HepG2 (cell line): ENCODE results near the gene SLC6A8. TPM values are rescaled to one million over a fixed set of nuclear protein-coding genes. Genes with fewer than 3 reads are reported as not detected.

Source experiments
- ATAC-seq: fragments of 200-7000 bp; cut with Tn5 transposase; 3 replicates; pipeline ENCODE4 v1.9.1; 2020; ENCODE audit warnings: mild to moderate bottlenecking, moderate library complexity
- BruUV-seq: library from RNA; stranded (reverse); fragments of 400-500 nt; replicated peaks from 2 replicates; lab custom pipeline; 2021; lab: Mats Ljungman, UMichigan
- CTCF ChIA-PET: fragments of 300-600 bp; formaldehyde crosslinking; extraction: SDS; loops from one replicate; lab custom pipeline; 2021; ENCODE audit warnings: low total read pairs, inconsistent platforms, low intra/inter-chr PET ratio; lab: Yijun Ruan, JAX
- POLR2A ChIA-PET: fragments of 350-600 bp; sonication (Branson Sonifier 250); formaldehyde crosslinking; loops from one replicate; lab custom pipeline; 2020; ENCODE audit warnings: antibody characterized with exemption, inconsistent platforms; lab: Yijun Ruan, JAX
- DNase-seq: peaks from one replicate; pipeline ENCODE4 v3.0.0-alpha.2; 2015; ENCODE audit warnings: low spot score
- FAIRE-seq: peaks from 3 replicates; lab custom pipeline; 2011; peaks lifted over from hg19 to GRCh38; lab: Jason Lieb, UNC
- H2AFZ ChIP-seq: one replicate; pipeline ENCODE4 v1.6.1; 2011; ENCODE audit warnings: low read length, inconsistent platforms
- H3K27ac ChIP-seq: fragments of 300-600 bp; 3 replicates; pipeline ENCODE4 v1.8.0; 2011; ENCODE audit warnings: mixed run types, mild to moderate bottlenecking, mixed read lengths, low read length, inconsistent platforms; ENCODE audit not compliant: insufficient read depth; ENCODE audit errors: extremely low read length
- H3K27me3 ChIP-seq, 2 experiments: fragments of 200-600 bp in 1 of 2; 2 replicates in 1 of 2; 3 replicates in 1 of 2; pipeline versions ENCODE4 v1.6.0 to v1.8.0; 2011; ENCODE audit warnings: low read length in 2 of 2, mild to moderate bottlenecking in 2 of 2, moderate library complexity in 2 of 2, inconsistent platforms in 1 of 2; ENCODE audit not compliant: insufficient read depth in 2 of 2, control insufficient read depth in 1 of 2
- H3K36me3 ChIP-seq, 2 experiments: fragments of 200-600 bp in 1 of 2; replicated peaks in 1 of 2; 2 replicates in 1 of 2; 3 replicates in 1 of 2; pipeline versions ENCODE4 v1.5.1 to v1.8.0; 2011; ENCODE audit warnings: low read length in 2 of 2, inconsistent platforms in 1 of 2; ENCODE audit not compliant: insufficient read depth in 2 of 2, control insufficient read depth in 1 of 2
- H3K4me1 ChIP-seq: 2 replicates; pipeline ENCODE4 v1.5.1; 2012; ENCODE audit warnings: low read length, inconsistent platforms; ENCODE audit not compliant: insufficient read depth
- H3K4me2 ChIP-seq: 2 replicates; pipeline ENCODE4 v1.6.0; 2011; ENCODE audit warnings: low read depth, low read length, inconsistent platforms
- H3K4me3 ChIP-seq, 3 experiments: fragments of 200-600 bp in 1 of 3; sonication (generic), shearing (Covaris generic) in 1 of 3; replicated peaks in 1 of 3; 2 replicates each; pipeline ENCODE4 v1.5.1; 2011 to 2016; ENCODE audit warnings: low read length in 3 of 3, inconsistent platforms in 2 of 3, low read depth in 2 of 3, mild to moderate bottlenecking in 2 of 3, control low read depth in 1 of 3, mixed read lengths in 1 of 3; ENCODE audit not compliant: insufficient read depth in 1 of 3
- H3K79me2 ChIP-seq: one replicate; pipeline ENCODE4 v1.6.1; 2011; ENCODE audit warnings: low read length, inconsistent platforms; ENCODE audit not compliant: insufficient read depth
- H3K9ac ChIP-seq: 2 replicates; pipeline ENCODE4 v1.6.0; 2011; ENCODE audit warnings: mild to moderate bottlenecking, low read depth, low read length, inconsistent platforms; ENCODE audit not compliant: insufficient read depth
- H3K9me3 ChIP-seq: 2 replicates; pipeline ENCODE4 v1.5.1; 2012; ENCODE audit warnings: mild to moderate bottlenecking, low read length
- H4K20me1 ChIP-seq: 2 replicates; pipeline ENCODE4 v1.6.0; 2011; ENCODE audit warnings: inconsistent platforms, mild to moderate bottlenecking, low read length, moderate library complexity; ENCODE audit not compliant: insufficient read depth
- NR3C1 ChIP-seq: sonication (generic); formaldehyde crosslinking; IDR thresholded peaks from 2 replicates; pipeline ENCODE4 v1.4.0; 2020; ENCODE audit warnings: missing genetic modification reagents
- POLR2AphosphoS5 ChIP-seq: IDR thresholded peaks from 2 replicates; pipeline ENCODE4 v1.6.1; 2012; ENCODE audit warnings: low read depth, low read length
- SRSF4 ChIP-seq: fragments of 200-400 bp; formaldehyde crosslinking; IDR thresholded peaks from one replicate; pipeline ENCODE4 v1.6.1; 2018; ENCODE audit warnings: mild to moderate bottlenecking, low read depth, low read length, moderate library complexity; ENCODE audit not compliant: poor library complexity, severe bottlenecking
- TBX3 ChIP-seq: fragments of 450-650 bp; IDR thresholded peaks from 2 replicates; pipeline ENCODE4 v1.6.1; 2017; ENCODE audit warnings: antibody characterized with exemption, mild to moderate bottlenecking, inconsistent platforms, borderline replicate concordance
- ZBTB7A ChIP-seq: sonication (generic); formaldehyde crosslinking; IDR thresholded peaks from 2 replicates; pipeline ENCODE4 v1.8.0; 2022; ENCODE audit warnings: mild to moderate bottlenecking, missing genetic modification reagents
- ZC3H13 ChIP-seq: sonication (generic); formaldehyde crosslinking; IDR thresholded peaks from 2 replicates; pipeline ENCODE4 v1.8.1; 2023; ENCODE audit warnings: mild to moderate bottlenecking, missing genetic modification reagents, moderate library complexity
- ZNF614 ChIP-seq: IDR thresholded peaks from 2 replicates; pipeline ENCODE4 v1.6.1; 2018; ENCODE audit warnings: missing biosample characterization, missing genetic modification reagents, inconsistent platforms, borderline replicate concordance
- WGBS: methylation state at CpG from one replicate; pipeline ENCODE4 v1.1.6; 2017; ENCODE audit warnings: low lambda C conversion rate; 5-methylcytosine and 5-hydroxymethylcytosine counted together
- in situ Hi-C: cut with HindIII; loops from 2 replicates; pipeline ENCODE4 v1.10.0; 2017; ENCODE audit warnings: low pct_unique_long_range_greater_than_20kb; ENCODE audit not compliant: extremely low pct_ligation_motif_present
- intact Hi-C: fragments of 100-400 bp; cut with micrococcal nuclease; formaldehyde crosslinking; loops from one replicate; pipeline ENCODE4 v1.10.0; 2022; ENCODE audit not compliant: unreplicated experiment
- polyA plus RNA-seq, 8 experiments: library from polyadenylated mRNA; depleted of rRNA in 3 of 8; stranded (reverse) in 7 of 8; unstranded in 1 of 8; fragments of >200 nt; fragmentation: Illumina TruSeq in 4 of 8; extraction: Trizol in 4 of 8; gene quantifications; 2 replicates each; pipeline versions ENCODE4 v1.2.1 to v1.2.3, GENCODE V29; 2011 to 2016; ENCODE audit warnings: low read depth in 4 of 8, missing spikeins in 1 of 8, mixed read lengths in 1 of 8; ENCODE audit not compliant: insufficient read depth in 1 of 8
- total RNA-seq, 5 experiments: library from RNA; depleted of rRNA; stranded (reverse); fragments of >200 nt; fragmentation: Illumina TruSeq; extraction: Trizol; gene quantifications; 2 replicates each; pipeline ENCODE4 v1.2.3, GENCODE V29; 2016; ENCODE audit warnings: low read depth in 1 of 5
- TF ChIP-seq, protein P1 (sequence below): sonication (generic); formaldehyde crosslinking; IDR thresholded peaks from 2 replicates; pipeline ENCODE4 v1.4.0; 2020; ENCODE audit warnings: missing genetic modification reagents
- TF ChIP-seq, protein P2 (sequence below): sonication (generic); formaldehyde crosslinking; conservative IDR thresholded peaks from 2 replicates; pipeline ENCODE4 v1.8.1; 2023; ENCODE audit warnings: missing genetic modification reagents
- TF ChIP-seq, protein P3 (sequence below): sonication (generic); formaldehyde crosslinking; IDR thresholded peaks from 2 replicates; pipeline ENCODE4 v1.4.0; 2020; ENCODE audit warnings: missing genetic modification reagents

SLC6A8 gene
- total and polyA plus RNA-seq, 2 of the 13 experiments (the other 11 are each of a cell fraction or from before 2014, with no cell fraction given): 13.9 to 176 TPM

DNA sequence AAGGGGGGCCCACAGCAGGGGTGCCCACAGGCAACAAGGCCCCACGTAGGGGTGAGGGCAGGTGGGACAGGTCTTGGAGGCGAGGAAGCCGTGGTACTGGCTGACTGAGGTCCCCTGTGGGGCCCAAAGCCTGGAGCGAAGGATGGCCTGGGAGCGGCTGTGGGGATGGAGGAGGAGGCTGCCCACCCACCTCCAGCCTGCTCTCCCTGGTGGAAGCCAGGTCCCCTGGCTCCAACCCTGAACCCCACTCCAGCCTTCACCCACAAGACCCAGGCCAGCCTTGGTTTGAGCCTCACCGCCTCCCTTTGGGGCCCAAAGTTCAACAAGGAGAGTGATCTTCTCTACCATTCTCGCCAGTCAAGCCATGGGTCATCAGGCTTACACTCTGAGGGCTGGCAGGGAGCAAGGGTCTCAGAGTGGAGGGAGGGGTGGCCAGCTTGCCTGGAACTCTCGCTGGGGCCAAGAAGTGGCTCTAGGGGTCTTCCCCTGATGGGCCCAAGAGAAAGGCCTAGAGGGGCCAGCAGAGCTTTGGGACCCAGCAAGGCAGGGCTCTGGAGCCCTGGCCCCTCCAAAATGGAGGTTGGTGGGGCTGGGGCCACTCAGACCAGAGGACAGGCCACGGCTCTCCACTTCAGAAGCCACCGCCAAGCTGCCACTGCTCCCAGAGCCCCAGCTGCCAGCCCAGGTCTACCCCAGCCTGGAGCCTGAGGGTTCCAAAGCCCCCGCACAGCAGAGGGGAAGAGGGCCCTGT, 19.1 kb upstream of the SLC6A8 start (continued):
- TF ChIP-seq, protein P1, sequence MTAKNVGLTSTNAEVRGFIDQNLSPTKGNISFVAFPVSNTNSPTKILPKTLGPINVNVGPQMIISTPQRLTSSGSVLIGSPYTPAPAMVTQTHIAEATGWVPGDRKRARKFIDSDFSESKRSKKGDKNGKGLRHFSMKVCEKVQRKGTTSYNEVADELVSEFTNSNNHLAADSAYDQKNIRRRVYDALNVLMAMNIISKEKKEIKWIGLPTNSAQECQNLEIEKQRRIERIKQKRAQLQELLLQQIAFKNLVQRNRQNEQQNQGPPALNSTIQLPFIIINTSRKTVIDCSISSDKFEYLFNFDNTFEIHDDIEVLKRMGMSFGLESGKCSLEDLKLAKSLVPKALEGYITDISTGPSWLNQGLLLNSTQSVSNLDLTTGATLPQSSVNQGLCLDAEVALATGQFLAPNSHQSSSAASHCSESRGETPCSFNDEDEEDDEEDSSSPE (CRISPR knock-in tag): no peak
- TF ChIP-seq, all 625 proteins: peak for 0

DNA sequence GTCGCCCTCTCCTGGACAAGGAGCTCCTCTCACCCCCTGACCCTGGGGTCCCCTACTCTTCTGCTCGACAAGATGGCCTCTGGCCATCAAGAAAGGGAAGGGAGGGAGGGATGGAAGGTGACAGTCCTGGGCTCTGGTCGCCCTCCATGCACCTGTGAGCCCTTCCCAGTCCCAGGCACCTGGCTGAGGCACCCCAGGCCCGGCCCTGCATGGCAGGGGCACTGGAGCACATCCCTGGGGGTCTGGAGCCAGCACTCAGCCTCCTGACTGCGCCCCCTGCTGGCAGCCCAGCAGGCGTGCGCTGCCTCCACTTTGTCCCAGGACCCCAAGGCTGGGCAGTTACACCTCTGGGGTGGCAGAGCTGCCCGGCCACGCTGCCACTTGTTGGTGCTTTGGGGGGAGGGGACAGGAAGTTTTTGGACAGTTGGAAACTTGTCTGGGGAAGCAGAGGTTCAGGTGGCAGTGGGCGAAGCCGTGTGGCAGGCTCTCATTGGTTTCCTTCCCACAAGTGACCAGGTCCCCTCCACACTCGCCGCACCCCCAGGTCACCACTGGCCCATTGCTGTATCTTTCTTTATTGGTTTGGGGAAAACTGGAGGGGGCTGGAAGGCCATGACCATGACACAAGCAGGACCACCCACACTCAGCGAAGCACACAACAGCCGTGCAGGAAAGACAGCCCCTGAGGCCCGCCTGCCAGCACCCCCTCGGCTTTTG, 18.4 kb upstream of the SLC6A8 start:
- in situ Hi-C loops: loop anchor here (5.0 to 25.0 kb wide), 2 partner anchors 112 to 707 kb away; no protein-coding TSS in a partner anchor
- no peaks in the 10 kb centered on the region for H3K9me3 ChIP-seq
- no peak overlapping the region for H3K4me2 ChIP-seq
- no peak overlapping the region for H3K27ac ChIP-seq
- H4K20me1 ChIP-seq: no peaks in the 10 kb centered on the region
- no peaks in the 10 kb centered on the region for H3K79me2 ChIP-seq
- H3K4me1 ChIP-seq: peaks cover 50% of the 10 kb centered on the region
- DNase-seq (no peak), ATAC-seq (peak; percentile 66), FAIRE-seq (peak; percentile 50)
- no peak overlapping the region for H3K4me3 ChIP-seq
- CTCF ChIA-PET: interaction anchor here (1.3 to 3.1 kb wide), 6 partner anchors 39 to 130 kb away, joined by 3 to 35 read pairs (median 11); no protein-coding TSS in a partner anchor
- intact Hi-C loops: loop anchor here (2.0 kb wide), 1 partner anchor 115 kb away; no protein-coding TSS in a partner anchor
- 90% methylated on average over 2 of the region's 17 CpGs for WGBS
- no peak overlapping the region for H3K9ac ChIP-seq
- POLR2A ChIA-PET: interaction anchor here (1.3 kb wide), 1 partner anchor 46 kb away, joined by 3 read pairs; no protein-coding TSS in a partner anchor
- no peaks in the 10 kb centered on the region for H3K36me3 ChIP-seq
- BruUV-seq: no TSS peak
- H3K27me3 ChIP-seq: peaks cover 0 to 13% of the 10 kb centered on the region in 2 experiments; a peak in 2 of 5 replicates
- H2AFZ ChIP-seq: no peak overlapping the region
- no peak for TF ChIP-seq POLR2AphosphoS5
- TF ChIP-seq ZBTB7A (CRISPR knock-in tag): peak; percentile 28; the same call in 1 of the 2 replicates
- no peak for TF ChIP-seq ZNF614
- no peak for TF ChIP-seq TBX3
- no peak for TF ChIP-seq SRSF4
- TF ChIP-seq NR3C1 (CRISPR knock-in tag): no peak
- TF ChIP-seq, protein P2, sequence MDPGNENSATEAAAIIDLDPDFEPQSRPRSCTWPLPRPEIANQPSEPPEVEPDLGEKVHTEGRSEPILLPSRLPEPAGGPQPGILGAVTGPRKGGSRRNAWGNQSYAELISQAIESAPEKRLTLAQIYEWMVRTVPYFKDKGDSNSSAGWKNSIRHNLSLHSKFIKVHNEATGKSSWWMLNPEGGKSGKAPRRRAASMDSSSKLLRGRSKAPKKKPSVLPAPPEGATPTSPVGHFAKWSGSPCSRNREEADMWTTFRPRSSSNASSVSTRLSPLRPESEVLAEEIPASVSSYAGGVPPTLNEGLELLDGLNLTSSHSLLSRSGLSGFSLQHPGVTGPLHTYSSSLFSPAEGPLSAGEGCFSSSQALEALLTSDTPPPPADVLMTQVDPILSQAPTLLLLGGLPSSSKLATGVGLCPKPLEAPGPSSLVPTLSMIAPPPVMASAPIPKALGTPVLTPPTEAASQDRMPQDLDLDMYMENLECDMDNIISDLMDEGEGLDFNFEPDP (CRISPR knock-in tag): no peak
- no peak for TF ChIP-seq ZC3H13 (CRISPR knock-in tag)
- TF ChIP-seq, protein P3, sequence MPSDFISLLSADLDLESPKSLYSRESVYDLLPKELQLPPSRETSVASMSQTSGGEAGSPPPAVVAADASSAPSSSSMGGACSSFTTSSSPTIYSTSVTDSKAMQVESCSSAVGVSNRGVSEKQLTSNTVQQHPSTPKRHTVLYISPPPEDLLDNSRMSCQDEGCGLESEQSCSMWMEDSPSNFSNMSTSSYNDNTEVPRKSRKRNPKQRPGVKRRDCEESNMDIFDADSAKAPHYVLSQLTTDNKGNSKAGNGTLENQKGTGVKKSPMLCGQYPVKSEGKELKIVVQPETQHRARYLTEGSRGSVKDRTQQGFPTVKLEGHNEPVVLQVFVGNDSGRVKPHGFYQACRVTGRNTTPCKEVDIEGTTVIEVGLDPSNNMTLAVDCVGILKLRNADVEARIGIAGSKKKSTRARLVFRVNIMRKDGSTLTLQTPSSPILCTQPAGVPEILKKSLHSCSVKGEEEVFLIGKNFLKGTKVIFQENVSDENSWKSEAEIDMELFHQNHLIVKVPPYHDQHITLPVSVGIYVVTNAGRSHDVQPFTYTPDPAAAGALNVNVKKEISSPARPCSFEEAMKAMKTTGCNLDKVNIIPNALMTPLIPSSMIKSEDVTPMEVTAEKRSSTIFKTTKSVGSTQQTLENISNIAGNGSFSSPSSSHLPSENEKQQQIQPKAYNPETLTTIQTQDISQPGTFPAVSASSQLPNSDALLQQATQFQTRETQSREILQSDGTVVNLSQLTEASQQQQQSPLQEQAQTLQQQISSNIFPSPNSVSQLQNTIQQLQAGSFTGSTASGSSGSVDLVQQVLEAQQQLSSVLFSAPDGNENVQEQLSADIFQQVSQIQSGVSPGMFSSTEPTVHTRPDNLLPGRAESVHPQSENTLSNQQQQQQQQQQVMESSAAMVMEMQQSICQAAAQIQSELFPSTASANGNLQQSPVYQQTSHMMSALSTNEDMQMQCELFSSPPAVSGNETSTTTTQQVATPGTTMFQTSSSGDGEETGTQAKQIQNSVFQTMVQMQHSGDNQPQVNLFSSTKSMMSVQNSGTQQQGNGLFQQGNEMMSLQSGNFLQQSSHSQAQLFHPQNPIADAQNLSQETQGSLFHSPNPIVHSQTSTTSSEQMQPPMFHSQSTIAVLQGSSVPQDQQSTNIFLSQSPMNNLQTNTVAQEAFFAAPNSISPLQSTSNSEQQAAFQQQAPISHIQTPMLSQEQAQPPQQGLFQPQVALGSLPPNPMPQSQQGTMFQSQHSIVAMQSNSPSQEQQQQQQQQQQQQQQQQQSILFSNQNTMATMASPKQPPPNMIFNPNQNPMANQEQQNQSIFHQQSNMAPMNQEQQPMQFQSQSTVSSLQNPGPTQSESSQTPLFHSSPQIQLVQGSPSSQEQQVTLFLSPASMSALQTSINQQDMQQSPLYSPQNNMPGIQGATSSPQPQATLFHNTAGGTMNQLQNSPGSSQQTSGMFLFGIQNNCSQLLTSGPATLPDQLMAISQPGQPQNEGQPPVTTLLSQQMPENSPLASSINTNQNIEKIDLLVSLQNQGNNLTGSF: no peak
